ENCODE results near the gene NLRX1.
A peak's percentile ranks its signal among the peaks of the same experiment; 100 is the strongest.
"Not testable (repeated sequence)": the region's sequence is repeated elsewhere in the genome, so short reads cannot be mapped to it uniquely, and the experiment has no call there.

The NLRX1 gene

DNA sequence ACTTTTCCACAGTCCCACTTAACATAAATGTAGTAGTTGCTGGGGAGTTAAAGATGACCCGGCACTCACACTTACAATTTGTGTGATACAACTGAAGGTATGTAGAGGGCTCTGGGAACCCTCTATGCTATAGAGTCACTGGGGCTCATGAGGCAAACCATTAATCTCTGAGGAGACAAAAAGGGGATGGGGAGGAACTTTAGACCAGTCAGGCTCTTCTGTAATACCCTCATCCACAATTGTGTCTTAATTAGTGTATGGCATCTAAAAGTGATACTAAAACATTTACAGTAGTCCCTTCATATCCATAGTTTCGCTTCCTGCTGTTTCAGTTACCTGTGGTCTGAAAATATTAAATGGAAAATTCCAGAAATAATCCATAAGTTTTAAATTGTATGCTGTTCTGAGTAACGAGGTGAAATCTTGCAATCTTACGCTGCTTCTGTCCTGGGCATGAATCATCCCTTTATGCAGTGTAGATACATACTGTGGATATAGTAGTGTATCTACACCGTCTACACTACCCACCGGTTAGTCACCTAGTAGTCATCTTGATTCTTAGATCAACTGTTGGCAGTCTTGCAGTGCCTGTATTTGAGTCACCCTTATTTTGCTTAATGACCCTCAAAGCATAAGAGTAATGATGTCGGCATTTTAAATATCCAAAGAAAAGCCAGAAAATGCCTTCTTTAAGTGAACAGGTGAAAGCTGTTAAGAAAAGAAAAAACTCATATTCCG lies 49.8 kb downstream of the NLRX1 start:
- peak; percentile 68 for DNase-seq

DNA sequence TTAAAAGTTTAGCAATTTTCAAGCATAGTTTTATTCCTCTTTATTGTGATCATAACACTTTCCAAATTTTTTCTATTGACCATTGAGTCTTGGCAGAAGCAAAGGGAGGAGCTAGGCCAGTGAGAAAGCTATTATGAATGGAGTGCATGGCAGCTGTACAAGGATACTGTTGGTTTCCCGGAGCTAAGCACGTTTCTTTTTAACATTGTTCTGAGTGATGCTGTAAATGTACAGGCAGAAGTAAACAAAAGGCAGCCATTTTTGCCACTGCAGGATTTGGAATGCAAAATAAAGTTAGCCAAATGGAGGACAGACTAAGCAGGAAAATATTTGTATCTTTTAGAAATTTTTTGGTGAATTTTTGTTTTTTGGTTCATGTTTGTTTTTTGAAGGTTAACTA lies 53.8 kb downstream of the NLRX1 start:
- DNase-seq: no peak

DNA sequence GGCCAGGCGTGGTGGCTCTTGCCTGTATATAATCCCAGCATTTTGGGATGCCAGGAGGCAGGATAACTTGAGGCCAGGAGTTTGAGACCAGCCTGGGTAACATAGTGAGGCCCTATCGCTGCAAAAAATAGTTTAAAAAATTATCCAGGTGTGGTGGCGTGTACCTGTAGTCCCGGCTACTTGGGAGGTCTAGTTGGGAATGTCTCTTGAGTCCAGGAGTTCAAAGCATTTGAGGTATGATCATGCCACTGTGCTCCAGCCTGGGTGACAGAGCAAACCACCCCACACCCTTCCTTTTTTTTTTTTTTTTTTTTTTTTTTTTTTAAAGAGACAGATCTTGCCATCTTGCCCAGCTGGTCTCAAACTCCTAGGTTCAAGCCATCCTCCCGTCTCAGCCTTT lies 54.4 kb downstream of the NLRX1 start:
- DNase-seq: no peak

DNA sequence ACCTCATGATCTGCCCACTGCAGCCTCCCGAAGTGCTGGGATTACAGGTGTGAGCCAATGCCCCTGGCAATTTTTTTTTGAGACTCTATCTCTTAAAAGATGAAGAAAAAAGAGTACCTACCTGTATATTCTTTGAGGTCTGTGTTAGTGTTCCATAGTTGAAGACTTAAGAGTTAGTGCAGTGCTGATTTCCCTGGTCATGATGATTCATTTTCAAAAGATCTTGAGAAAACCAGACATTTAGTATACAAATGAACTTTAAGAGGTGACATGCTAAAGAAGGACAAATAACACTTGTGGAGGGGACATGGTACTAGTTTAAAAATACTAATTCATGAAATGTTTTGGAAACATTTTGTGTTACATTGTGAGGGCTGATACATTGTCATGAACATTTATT lies 55.3 kb downstream of the NLRX1 start:
- no peak for DNase-seq

DNA sequence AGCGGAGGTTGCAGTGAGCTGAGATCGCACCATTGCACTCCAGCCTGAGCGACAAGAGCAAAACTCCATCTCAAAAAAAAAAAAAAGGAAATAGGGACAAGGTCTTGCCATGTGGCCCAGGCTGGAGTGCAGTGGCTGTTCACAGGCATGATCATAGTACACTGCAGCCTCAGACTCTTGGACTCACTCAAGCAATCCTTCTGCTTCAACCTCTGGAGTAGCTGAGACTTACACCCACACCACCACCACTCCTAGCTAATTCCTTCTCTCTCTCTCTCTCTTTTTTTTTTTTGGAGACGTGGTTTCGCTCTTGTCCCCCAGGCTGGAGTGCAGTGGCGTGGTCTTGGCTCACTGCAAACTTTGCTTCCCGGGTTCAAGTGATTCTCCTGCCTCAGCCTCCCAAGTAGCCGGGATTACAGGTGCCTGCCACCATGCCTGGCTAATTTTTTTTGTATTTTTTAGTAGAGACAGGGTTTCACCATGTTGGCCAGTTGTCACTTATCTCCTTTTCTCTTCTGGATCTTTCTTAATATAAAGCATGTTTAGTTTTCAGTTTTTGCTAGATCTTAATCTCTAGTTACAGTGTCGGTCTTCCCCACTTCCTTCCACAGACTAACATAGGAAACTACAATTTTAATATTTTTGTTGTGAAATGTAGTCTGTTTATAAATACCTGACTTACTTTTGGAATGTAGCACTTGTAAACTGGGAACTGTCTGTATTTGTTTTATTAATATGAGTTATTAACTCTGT lies 60.2 kb downstream of the NLRX1 start:
- DNase-seq: not testable (repeated sequence)

DNA sequence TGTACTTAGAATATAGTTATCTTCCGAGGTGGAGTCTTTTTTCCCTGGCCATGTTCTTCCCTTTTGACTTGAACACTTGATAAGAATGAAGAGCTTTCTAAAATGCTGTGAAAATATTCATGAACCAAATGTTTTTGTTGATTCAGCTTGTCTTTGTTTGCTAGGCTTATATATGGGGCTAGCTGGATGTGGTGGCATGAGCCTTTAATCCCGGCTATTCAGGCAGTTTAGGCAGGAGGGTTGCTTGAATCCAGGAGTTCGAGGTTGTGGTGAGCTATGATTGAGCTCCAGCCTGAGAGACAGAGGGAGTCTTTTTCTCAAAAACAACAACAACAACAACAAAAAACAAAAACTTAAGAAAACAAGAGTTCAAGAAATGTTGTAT lies 60.8 kb downstream of the NLRX1 start:
- no peak for DNase-seq

DNA sequence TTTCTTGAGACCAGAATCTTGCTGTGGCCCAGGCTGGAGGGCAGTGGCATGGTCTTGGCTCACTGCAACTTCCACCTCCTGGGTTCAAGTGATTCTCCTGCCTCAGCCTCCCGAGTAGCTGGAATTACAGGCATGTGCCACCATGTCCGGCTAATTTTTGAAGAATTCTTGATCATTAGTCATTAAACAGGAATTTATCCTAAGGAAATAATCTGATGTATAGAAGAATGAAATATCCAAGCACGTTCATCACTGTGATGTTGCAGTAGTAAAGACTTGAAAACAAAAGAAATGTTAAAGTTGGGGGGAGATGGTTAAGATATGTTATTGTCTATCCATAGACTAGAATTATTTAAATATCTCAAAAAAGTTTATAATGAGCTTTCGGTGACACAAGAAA lies 61.2 kb downstream of the NLRX1 start:
- no peak for DNase-seq
